Stimulated activated CD8-positive, alpha-beta memory T cell treated with anti-CD3 and anti-CD28 coated beads, Interleukin-15, amount 100 ng/mL, for 48 hours (primary cell): ENCODE measurements around the gene C1orf53.

Experiments used
- DNase-seq, 2 donors: peaks; one replicate each; pipeline ENCODE4 v3.0.0-alpha.2; 2020; ENCODE audit warnings: low read depth in 2 of 2

The C1orf53 gene

DNA sequence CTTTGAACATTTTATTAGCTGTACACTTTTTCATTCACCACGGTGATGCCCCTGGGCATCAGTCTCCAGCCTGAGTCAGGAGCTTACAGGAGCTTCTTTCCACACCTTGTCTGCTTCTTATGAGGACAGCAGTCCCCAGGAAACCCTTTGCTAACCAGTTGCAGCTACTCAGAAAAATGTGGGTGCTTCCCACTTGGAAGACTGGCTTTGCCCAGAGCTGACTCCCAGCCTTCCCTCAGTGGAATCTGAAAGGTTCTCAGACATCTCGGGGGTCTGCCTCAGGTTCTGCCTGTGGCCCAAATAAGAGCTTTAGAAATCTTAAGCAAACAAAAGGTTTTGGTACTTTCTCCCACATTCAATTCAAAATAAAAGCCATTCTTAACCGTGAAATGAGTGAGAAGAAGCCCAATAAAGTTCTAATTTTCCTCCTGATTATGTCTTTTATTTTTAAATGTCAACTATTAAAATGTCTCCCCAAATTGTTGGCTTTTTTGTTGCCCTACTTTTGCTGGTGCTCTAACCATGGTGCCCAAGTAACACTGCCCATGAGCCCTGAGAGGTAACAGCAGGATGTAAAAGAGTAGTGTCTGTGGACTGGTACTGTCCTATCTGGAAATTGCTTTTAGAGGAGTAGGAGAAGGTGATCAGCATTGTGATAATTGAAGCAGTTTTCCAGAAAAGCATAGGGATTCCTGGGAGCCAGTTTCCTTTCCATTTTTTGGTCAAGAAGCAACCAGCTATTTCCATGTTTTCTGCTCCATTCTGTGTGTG is 5.6 kb downstream of the C1orf53 start:
- DNase-seq: no peak

DNA sequence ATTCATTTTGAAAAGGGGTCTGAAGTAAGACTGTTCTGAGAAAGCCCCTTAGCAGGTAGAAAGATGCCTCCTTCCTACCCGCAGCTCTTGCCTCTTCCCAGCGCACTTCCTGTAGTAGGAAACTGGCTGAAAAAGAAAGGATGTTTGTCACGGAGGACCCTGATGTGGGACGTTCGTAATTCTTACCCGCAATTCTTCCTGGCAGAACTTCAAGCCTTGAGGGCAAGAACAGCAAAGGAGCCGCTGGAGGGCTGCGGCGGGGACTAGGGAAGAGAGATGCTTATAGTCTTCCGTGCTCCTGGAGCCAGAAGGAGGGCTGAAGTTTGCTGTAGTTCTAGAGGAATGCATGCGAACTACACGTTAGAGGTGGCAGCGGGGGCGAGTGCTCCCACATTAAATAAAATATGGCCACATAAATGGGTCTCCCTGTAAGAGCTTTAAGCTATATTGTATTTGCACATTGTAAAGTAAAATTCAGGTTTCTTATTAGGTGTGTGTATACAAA is 6.3 kb downstream of the C1orf53 start:
- DNase-seq: no peak

DNA sequence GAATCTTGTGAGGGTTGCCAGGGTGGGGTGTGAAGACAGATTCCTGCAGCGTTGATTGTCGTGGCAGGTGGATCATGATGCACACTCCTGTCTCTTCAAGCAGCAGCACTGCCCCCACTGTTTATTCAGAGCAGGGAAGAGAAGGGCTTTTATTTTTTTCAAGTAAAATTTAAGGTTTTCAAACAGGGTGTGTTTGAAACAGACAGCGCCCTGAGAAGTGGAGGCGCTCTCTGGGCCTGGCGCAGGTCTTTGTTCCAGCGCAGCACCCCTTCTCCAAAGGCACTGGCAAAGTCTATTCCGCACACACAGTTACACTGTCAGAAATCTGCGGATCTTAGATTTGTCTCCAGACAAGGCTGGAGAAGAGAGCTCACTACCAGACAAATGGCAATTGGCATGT is 7.0 kb downstream of the C1orf53 start:
- DNase-seq: no peak

DNA sequence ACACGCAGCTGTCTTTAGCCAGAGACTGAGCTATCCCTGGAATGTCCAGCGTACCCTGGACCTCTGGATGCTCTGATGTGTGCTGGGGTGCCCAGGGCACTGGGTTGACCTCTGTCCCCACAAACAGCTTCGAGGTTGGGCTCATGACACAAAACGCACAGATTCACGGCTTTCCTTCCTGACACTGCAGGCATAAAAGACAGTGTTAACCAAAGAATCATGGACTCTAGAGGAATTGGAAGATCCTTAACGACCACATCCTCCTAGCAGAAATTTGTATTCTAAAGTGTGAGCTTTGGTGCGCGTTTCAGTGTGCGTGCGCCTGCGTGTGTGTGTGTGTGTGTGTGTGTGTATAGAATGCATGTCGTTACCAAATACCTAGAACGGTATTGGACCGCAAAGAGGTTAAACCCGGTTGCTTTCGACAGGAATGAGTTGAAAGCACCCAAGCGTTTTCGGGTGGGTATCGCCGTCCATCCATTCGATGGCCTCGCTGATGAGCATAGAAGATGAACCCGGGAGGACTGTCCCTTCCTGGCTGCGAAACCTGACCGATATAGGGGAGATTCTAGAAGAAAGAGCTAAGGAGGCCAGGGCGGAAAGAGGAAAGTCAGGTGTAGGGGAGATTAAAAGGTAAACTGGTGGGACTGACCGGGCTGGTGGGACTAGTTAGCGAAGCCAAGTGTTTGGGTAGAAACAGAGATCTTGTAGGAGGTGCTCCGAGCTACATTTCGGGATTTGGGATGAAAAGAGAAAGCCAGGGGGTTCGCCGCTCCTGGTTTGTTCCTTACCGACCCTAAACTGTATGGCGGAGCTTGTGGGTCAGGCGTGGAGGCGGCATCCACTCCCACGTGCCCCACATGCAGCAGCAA is 7.9 kb downstream of the C1orf53 start:
- no peak for DNase-seq

DNA sequence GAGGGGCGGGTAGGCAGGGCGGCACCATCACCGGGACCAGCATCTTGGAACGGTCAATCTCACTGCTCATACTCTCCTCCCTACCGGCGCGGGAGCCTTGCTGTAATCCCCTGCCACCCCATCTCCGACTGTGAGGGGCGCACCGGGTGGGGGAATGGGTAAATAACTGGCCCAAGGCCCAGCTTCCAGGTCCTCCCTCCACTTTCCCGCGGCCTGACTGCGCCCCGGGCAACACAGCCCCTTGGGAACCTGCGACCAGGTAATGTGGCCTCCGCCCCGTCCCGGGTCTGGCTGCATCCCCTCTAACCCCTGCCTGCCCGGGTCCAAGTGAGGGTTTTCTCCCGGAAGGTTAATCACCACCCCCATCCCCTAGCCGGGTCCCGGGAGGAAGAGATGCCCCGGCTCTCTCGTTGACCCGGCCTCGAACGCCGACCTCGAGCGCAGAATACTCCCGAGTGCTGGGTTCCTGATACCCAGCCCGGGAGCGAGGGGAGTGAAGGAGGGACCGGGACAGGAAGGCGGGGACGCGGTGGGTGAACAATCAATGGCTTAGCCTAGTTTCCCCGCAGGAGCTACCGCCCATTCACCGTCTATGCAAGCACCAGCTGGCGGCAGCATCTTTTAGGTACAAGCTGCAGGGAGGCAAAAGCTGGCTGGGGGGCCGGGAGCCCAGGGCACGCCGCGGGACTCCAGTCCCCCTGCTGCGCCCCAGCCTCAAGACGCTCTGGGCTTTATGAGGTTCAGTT is 8.9 kb downstream of the C1orf53 start:
- DNase-seq: no peak

DNA sequence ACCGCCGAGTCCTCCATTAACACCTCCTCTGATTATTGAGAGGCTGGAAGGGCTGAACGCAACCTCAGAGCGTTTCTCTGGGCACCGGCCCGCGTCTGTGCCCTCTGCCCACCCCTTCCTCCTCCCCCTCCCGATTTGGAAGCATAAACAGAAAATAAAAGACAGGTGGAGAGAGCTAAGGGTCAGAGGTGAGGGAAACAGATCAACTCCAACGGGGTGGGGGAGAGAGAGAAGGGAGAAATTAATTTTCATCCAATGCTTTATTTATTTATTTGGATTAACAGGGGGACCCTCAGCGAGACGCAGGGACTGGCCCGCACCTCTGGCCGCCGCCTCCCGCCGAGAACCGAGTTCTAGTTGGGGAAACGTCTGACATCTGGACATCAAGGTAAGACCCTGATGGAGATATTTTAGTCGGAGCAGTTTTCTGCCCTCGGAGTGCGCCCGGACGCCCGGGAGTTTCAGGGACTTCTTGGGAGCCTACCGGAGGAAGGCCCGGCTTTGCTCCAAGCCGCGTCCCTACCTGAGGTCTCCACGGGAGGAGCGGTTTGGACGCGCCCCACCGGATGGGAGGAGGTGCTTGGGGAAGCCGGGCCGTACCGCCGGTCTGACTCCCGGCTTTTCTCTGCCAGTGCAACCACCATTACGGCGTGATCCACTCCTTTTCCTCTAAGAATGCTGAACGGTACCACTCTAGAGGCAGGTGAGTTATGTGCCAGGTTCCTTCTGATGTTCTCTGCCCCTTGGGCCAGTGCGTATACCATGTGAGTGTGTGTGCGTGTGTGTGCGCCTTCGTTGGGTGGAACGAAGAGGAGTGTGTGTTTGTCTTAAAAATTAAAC is 9.6 kb downstream of the C1orf53 start:
- DNase-seq: no peak

DNA sequence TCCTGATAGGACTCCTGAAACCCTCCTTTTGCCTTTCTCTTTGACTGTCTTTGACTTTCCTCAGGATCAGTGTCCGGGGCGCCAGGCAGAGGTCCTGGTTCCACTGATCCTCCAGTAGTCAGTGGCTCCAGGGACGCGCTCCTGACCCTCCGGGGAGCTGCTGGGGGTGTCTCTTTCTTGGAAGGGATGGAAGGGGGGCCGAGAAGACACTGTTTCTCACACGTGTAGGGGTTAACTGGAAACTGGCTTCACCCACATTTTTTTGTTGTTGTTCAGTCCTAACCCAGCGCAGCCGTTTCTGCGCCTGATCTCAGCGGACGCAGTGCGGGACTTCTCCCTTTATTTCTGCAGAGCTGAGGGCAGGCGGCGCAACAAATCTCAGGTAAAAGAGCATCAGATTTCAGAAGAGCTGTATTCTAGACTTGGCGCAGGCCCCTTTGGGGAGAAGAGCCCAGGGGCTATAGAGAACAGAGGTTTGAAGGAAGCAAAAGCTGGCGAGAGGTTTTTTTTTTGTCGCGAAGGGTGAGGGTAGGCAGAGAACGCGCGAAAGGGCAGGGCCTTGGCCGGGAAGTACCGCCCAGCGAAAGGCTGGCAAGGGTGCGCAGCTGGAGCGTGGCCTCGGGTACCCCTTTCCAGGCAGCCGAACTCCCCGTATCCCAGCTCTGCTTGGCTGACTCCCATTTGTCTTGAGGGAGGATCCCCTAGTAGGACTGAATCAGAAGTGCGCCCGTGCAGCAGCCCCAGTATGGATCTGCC is 10.5 kb downstream of the C1orf53 start:
- no peak for DNase-seq

DNA sequence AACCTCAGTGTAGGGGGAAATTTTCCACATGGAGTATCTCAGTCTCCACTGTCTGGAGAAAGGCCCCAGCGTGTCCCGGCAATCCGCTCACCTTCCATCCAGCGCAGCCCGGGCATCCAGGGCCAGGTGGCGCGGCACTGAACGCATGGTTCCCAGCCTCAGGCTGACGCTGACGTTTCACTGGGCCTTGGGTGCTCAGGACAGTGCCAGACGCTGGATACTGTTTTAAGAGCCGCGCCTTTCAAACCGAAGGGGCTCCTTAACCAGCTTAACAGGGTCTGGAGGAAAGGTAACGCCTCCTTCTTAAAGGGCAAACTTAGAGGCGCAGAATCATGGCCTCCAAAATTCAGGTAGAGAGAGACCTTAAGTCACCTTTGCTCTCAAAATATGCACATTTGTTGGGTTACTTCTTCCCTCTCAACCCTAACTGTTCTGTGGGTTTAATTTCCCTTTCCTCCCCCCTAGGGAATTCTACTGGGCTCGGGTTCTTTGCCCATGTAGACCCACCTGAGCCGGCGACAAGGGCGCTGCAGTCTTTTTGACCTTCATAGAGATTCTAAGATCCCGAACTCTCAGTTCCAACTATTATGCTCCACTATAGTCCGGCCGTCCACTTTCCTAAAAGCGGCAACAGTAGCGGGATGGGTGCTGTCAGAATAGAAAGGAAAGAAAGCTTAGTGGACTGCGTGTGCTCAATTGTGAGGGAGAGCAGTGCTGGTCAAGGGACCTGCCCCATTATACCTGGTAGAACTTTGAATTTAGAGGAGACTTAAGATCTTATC is 11.3 kb downstream of the C1orf53 start:
- DNase-seq: no peak

DNA sequence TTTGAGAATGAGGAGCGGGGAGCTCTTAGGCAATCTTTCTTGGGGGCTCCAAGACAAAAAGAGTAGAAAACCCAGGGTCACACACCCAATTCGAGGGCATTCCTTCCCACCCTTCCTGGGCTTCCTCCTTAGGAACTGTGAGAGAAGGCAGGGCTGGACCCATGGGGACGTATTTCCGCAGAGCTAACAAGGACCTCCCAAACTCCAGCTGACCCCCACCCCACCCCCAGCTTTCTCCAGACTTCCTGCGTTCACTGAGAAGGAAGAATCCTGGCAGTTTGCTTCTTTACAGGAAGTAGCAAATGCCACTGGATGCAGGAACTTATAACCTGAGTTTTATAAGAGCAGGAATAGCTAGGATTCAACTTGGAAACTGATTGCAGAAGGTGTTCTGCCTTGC is 12.1 kb downstream of the C1orf53 start:
- no peak for DNase-seq

DNA sequence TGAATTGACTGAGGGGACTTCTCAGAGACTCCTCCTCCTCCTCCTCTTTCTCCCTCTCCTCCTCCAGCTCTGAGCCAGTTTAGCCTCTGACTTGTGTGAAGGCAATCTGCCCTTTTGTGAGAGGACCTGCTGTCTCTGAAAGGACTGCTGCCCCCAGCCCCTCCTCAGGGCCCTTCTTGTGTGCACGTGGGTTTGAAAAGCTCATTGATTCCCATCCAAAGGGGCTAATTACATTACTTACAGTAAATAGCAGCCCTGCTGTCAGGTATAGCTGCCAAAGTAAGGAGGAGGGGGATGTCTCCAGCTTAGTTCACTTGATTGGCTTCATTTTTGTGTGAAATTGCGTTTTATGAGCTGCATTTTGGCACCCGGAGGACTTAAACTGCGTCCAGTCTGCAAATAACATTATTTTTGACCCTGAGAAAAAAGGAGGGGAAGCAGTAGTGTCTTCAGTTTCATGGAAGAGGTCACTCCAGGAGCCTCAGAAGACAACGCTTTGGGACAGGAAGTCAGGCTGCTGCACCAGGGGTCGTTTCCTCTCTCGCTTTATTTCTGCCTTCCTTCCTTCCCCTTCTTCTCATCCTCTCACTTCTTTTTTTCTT is 12.9 kb downstream of the C1orf53 start:
- DNase-seq: no peak

DNA sequence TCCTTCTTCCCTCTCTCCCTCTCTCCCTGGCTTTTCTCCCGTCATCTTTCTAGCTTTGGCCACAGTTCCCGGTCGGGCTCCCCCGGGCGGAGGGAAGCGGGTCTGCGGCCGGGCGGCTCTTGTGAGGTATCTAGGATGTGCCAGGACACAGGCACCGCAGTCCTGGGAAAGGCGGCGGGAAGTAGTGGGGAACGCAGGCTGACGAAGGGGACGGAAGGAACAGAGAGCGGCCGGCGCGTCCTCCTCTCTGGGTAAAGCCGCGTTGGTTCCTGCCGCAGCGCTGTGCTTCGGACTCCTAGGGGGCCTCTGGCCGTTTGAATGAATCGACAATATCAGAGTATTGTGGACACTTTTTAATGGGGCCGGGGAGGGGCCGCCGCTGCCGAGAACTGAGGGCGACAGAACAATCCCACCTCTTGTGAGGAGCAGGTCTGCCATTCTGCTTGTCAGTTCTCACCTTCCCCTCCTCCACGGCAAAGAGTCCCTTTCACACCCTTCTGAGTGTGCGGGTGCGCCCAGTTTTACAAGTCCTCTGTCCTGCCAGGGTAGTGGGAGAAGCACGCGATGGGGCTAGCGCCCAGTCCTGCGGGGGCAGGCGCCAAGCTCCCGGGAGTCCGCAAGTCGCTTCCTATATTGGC is 13.6 kb downstream of the C1orf53 start:
- no peak for DNase-seq

DNA sequence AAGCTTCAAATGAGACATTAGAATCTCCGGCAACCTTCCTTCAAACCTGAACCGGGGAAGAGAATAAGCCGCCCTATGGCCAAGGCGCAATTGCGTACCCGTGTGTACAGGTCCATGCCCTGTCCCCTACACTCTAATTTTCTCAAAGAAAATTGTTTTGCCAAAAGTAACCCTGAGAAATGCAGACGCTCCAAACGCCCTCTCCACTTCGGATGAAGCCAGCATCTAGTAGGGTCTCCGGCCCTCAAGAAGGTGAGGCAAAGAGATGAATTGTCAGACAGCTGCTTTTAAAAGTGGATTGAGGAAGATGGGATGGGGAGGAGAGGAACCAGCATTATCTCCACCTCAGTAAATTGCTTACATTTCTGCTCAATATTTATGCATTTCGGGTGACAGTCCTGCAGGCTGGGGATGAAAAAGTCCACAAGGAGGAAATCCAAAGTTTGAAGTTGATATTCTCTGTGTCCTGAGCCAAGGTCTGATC is 14.1 kb downstream of the C1orf53 start:
- no peak for DNase-seq

DNA sequence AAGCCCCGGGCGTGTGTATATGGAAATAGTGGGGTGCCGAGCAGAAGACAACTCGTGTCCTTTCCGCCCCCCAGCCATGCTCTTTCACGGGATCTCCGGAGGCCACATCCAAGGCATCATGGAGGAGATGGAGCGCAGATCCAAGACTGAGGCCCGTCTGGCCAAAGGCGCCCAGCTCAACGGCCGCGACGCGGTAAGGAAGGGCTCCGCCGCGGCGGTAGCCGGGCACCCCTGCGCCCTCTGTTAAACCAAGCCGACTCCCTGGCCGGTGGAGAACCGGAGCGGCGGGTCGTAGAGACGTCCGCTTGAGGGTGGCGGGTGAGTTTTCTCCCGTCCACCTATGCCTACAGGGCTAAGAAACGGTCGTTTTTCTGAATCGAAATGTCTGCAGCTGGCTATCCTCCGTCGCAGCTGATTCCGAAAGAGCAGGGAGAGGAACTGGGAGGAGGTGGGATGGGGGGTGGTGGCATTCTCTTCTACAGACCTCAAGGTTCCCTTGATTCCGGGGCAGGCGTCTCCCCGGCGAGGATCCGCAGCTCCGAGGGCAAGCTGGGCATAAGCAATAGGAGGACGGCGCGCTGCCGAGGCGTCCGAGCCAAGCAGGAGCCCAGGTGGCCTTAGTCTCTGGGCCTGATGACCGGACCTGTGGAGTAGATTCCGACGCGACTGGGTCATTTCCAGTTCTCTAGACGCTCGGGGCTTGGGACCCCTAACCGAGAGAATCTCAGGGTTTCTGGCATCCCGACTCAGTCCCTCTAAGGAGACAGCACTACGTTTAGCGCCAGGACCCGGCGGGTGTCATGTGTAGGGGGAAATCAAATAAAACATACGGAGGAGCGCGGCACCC is 15.6 kb downstream of the C1orf53 start:
- DNase-seq: no peak

DNA sequence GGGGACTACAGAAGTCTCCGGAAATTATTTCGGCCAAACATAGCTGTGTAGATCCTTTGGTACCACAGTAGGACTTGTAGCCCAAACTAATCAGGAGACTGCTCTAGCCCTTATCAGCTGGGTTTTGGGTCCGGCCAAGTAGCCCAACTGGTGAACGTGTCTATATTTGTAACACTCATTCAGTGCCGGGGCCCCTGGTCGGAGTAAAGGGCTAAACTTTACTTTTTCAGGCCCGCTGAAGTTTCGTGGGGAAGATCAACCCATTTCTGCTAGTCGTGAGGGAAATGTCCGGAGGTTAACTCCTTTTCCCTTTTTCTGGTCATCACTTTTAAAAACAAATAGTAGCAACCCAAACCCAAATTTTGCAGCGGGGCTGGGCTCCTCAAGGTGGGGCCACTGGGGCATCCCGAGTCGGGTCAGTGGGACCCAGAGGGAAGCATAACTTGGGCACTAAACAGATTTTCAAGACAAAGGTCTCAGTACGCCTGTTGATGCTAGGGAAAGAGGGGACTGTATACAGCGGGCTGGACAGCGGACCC is 16.4 kb downstream of the C1orf53 start:
- DNase-seq: no peak

DNA sequence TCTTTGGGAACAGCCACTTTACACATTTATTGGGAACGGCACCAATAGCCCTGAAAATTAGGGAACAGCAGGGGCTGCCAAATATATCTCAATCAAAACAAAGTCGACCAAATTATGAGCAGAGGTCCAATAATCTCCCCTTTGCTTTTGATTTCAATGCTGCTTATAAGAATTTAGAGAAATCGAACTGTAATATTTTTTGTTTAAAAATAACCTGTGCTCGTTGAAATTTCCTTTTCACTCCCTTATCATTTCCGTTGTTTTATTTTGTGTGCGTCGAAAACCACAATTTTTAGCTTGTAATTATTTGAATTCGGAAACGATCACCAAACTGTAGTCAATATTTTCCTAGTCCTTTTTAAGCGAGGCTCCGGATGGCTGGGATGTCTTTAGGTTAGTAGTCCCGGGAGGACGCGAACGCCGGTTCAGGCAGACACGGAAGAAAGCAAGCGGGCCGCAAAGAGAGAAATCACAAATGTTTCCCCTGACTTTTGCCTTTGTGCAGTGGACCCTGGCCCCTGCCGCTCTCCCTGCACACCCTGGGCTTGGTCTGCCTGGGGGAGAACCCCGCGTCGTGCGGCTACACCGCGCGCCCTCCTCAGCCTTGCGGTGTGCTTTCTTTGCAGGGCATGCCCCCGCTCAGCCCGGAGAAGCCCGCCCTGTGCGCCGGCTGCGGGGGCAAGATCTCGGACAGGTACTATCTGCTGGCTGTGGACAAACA is 17.1 kb downstream of the C1orf53 start:
- DNase-seq: no peak

DNA sequence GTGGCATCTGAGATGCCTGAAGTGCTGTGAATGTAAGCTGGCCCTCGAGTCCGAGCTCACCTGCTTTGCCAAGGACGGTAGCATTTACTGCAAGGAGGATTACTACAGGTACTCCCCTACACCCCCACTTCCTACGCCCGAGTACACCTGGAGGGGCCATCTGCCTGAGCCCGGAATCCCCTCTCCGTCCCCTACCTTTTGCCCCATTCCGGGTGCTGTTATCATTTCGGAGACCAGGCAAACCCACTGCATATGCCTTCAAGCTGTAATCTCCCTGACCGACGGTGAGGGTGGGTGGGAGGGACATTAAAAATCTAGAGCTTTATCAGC is 17.6 kb downstream of the C1orf53 start:
- no peak for DNase-seq
